ENCODE results near the gene PPP6R2. TPM values are rescaled to one million over a fixed set of nuclear protein-coding genes. Genes with fewer than 3 reads are reported as not detected.
A peak's percentile ranks its signal among the peaks of the same experiment; 100 is the strongest.

The PPP6R2 gene
- total RNA-seq, 1 donor from 2014 or later = 45.2 TPM

DNA sequence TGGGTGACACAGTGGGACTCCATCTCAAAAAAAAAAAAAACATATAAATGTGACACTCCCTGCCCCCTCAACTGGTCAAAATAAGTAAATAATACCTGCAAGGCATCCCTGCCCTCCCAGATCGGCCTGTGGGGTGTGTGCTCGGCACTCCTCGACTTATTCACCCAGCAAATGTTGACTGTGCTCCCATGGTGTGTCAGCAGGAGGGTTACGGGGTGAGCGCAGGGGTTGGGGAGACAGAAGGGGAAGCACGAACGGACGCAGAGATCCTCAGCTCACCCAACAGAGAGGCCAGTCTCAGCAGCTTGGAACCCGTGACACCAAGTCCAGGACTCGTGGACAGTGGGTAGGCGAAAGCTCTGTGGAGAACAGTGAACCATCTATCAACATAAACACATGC is 136.6 kb downstream of the PPP6R2 start:
- TF ChIP-seq CTCF (IDR thresholded peaks at IDR 0.05; ENCODE audit: insufficient read depth, low read length, poor library complexity, severe bottlenecking) = no peak
- H3K36me3 ChIP-seq (ENCODE audit: control insufficient read depth, insufficient read depth, low read length) = no peaks in the 10 kb centered on the region
- H3K4me3 ChIP-seq (ENCODE audit: low read depth, low read length) = no peak overlapping the region
- DNase-seq (ENCODE audit: low read depth) = no peak
- H3K27me3 ChIP-seq (ENCODE audit: control insufficient read depth, insufficient read depth, low read length) = peaks cover 20% of the 10 kb centered on the region

DNA sequence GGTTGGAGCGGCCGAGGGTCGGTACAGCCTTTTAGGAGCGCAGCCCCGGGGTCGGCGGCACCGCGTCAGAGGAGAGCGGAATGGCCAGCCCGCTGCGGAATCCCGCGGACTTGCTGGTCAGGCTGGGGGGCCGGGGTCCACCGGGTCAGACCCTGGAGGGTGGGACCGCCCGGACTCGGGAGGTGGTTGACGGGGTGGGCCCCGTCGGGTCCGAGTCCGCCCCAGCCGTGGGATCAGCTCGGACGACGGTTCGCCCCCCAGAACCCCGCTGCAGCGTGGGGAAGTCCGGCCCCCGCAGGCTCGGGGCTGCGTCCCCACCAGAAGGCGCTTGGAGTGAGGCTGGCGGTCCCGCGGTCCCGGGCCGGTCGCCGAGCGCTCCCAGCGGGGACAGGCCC is 137.9 kb downstream of the PPP6R2 start:
- H3K4me3 ChIP-seq (ENCODE audit: low read depth, low read length) = peak overlapping the region; percentile 39

DNA sequence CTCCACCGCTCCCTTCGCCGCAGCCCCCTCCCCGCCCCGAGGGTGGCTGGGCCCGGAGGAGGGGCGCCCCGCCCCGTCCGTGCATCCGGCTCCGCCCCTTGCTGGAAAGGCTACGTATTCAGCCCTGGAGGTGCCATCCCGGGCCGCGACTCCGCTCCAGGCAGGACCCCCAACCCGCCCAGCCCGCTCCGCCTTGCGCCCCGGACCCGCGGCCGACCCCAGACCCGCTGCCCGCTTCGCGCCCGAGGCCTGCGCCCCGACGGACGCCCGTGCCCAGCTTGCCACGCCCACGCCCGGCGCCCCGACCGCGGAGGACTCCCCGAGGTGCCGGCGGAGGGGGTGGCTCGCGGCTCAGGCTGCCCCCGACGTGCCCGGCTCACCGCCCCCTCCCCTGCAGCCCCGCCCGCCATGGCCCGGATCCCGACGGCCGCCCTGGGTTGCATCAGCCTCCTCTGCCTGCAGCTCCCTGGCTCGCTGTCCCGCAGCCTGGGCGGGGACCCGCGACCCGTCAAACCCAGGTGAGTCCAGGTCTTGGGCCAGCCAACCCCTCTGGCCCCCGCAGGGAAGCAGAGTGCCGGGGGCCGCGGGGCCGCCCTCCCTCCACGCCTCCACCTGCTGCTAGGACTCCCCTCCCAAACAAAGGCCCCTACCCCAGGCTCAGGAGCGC is 138.4 kb downstream of the PPP6R2 start, which contains the start of gene ADM2:
Gene ADM2, plus strand, starts transcription at position 104 of the 667 bp plus-strand sequence. Its CDS starts 305 bp downstream, at position 409.
- peak within 1 kb of the TSS; percentile 39 for H3K4me3 ChIP-seq (ENCODE audit: low read depth, low read length)
- no peaks in the 10 kb centered on the region for H3K36me3 ChIP-seq (ENCODE audit: control insufficient read depth, insufficient read depth, low read length)
- no peak for DNase-seq (ENCODE audit: low read depth)
- TF ChIP-seq CTCF (IDR thresholded peaks at IDR 0.05; ENCODE audit: insufficient read depth, low read length, poor library complexity, severe bottlenecking) = no peak
- peaks cover 20% of the 10 kb centered on the region for H3K27me3 ChIP-seq (ENCODE audit: control insufficient read depth, insufficient read depth, low read length)

More for the DNA sequence above, 137.9 kb downstream of the PPP6R2 start:
- no peak for TF ChIP-seq CTCF (IDR thresholded peaks at IDR 0.05; ENCODE audit: insufficient read depth, low read length, poor library complexity, severe bottlenecking)
- no peak for DNase-seq (ENCODE audit: low read depth)
- no peaks in the 10 kb centered on the region for H3K36me3 ChIP-seq (ENCODE audit: control insufficient read depth, insufficient read depth, low read length)
- H3K27me3 ChIP-seq (ENCODE audit: control insufficient read depth, insufficient read depth, low read length) = peaks cover 20% of the 10 kb centered on the region

DNA sequence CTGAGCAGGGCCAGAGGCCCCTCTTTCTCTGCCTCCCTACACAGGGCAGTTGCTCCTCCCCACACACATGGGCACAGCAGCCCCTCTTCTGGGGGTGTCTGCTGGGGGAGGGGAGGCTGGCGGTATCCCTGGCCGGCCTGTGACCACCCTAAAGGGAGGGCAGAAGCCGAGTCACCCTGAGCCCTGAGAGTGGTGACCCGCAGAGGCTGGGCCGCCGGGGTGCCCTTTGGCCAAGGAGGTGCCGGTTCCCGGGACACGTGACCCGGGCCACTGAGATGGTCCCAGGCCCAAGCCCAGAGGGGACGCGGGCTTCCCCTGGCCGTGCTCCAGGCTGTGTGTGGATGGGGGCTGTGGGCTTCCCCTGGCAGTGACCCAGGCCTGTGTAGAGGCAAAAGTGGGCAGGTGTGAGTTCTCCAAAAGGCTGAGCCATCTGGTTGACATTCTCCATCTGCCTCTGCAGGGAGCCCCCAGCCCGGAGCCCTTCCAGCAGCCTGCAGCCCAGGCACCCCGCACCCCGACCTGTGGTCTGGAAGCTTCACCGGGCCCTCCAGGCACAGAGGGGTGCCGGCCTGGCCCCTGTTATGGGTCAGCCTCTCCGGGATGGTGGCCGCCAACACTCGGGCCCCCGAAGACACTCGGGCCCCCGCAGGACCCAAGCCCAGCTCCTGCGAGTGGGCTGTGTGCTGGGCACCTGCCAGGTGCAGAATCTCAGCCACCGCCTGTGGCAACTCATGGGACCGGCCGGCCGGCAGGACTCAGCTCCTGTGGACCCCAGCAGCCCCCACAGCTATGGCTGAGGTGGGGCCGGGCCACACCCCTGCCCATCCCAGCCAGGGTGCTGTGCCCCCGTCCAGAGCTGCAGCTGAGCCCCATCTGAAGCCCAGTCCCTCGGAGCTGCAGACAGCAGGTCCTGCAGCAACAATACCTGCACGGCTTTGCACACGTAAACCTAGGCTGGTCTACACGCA is 139.3 kb downstream of the PPP6R2 start:
- peak overlapping the region; percentile 39 for H3K4me3 ChIP-seq (ENCODE audit: low read depth, low read length)
- peaks cover 20% of the 10 kb centered on the region for H3K27me3 ChIP-seq (ENCODE audit: control insufficient read depth, insufficient read depth, low read length)
- DNase-seq (ENCODE audit: low read depth) = no peak
- no peaks in the 10 kb centered on the region for H3K36me3 ChIP-seq (ENCODE audit: control insufficient read depth, insufficient read depth, low read length)
- TF ChIP-seq CTCF (IDR thresholded peaks at IDR 0.05; ENCODE audit: insufficient read depth, low read length, poor library complexity, severe bottlenecking) = no peak

DNA sequence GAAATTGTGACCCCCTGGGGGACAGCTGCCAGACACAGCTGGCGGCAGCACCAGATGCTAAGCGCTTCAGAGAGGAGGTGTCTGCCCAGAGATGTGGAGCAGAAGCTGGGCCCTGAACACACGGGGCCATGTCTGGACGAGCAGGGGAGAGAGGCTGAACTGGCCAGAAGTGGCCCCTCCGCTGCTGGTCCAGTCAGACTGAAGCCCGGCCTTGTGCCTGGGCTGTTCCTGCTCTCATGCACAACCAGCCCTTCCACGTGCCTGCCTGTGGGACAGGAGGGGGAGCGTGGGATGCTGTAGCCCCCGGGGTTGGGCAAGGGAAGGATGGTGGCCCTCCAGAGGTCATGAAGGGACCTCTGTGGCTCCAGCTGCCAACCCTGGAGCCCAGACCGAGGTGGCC is 140.0 kb downstream of the PPP6R2 start:
- no peak for TF ChIP-seq CTCF (IDR thresholded peaks at IDR 0.05; ENCODE audit: insufficient read depth, low read length, poor library complexity, severe bottlenecking)
- peaks cover 20% of the 10 kb centered on the region for H3K27me3 ChIP-seq (ENCODE audit: control insufficient read depth, insufficient read depth, low read length)
- no peak for DNase-seq (ENCODE audit: low read depth)
- no peaks in the 10 kb centered on the region for H3K36me3 ChIP-seq (ENCODE audit: control insufficient read depth, insufficient read depth, low read length)
- no peak overlapping the region for H3K4me3 ChIP-seq (ENCODE audit: low read depth, low read length)

All from kidney epithelial cell (primary cell).